WERI-Rb-1 (cell line): Measurements from ENCODE around the gene RBM5.

ENCODE experiments used
- DNase-seq: peaks from one replicate; pipeline ENCODE4 v3.0.0-alpha.2; 2020
- H3K27ac ChIP-seq: fragments of 250-450 bp; sonication (Bioruptor Pico); 2 replicates; pipeline ENCODE4 v1.5.1; 2020; ENCODE audit warnings: mild to moderate bottlenecking, moderate library complexity
- H3K27me3 ChIP-seq: fragments of 250-450 bp; sonication (Bioruptor Pico); 2 replicates; pipeline ENCODE4 v1.5.1; 2021; ENCODE audit warnings: mild to moderate bottlenecking, low read depth, moderate library complexity; ENCODE audit not compliant: insufficient read depth, severe bottlenecking
- H3K36me3 ChIP-seq: fragments of 250-450 bp; sonication (Bioruptor Pico); 2 replicates; pipeline ENCODE4 v1.5.1; 2020; ENCODE audit warnings: mild to moderate bottlenecking, moderate library complexity
- H3K4me3 ChIP-seq: 2 replicates; pipeline ENCODE4 v1.5.1; 2011; ENCODE audit warnings: low read depth, mild to moderate bottlenecking, control low read depth, low read length
- H3K9me3 ChIP-seq: fragments of 250-450 bp; sonication (Bioruptor Pico); 2 replicates; pipeline ENCODE4 v1.5.1; 2021; ENCODE audit warnings: mild to moderate bottlenecking, moderate library complexity; ENCODE audit not compliant: severe bottlenecking
- CTCF ChIP-seq: IDR thresholded peaks from 2 replicates; pipeline ENCODE4 v1.5.1; 2011; ENCODE audit warnings: low read depth, mild to moderate bottlenecking, control low read depth, inconsistent platforms, low read length

The RBM5 gene

GRCh38 chr3:50121072-50122032 is 32.6 kb downstream of the RBM5 start:
- peak; percentile 84 for TF ChIP-seq CTCF
- Histone ChIP-seq H3K4me3 (no peak overlapping the region), H3K27ac (peak overlapping the region; percentile 86), H3K27me3 (no peaks in the 10 kb centered on the region), H3K36me3 (peaks cover 50% of the 10 kb centered on the region), H3K9me3 (no peaks in the 10 kb centered on the region)
- peak; percentile 87 for DNase-seq

- Histone ChIP-seq H3K36me3 (peaks cover 43% of the 10 kb centered on the region), H3K4me3 (no peak overlapping the region), H3K27ac (peak overlapping the region; percentile 86), H3K27me3 (no peaks in the 10 kb centered on the region), H3K9me3 (no peaks in the 10 kb centered on the region)
- DNase-seq: peak; percentile 63
- peak; percentile 41 for TF ChIP-seq CTCF
These were observed 33.4 kb downstream of the RBM5 start for GRCh38 chr3:50122071-50122470.

GRCh38 chr3:50122661-50123391 is 34.1 kb downstream of the RBM5 start:
- DNase-seq: no peak
- TF ChIP-seq CTCF: 0 out of 2 replicates have a peak, but pooled peaks have one; percentile 19
- no peak overlapping the region for H3K4me3 ChIP-seq
- H3K36me3 ChIP-seq: peaks cover 35% of the 10 kb centered on the region
- no peaks in the 10 kb centered on the region for H3K9me3 ChIP-seq
- no peaks in the 10 kb centered on the region for H3K27me3 ChIP-seq
- peak overlapping the region; percentile 86 for H3K27ac ChIP-seq

- no peak for TF ChIP-seq CTCF
- Histone ChIP-seq H3K27ac (peak overlapping the region; percentile 86), H3K27me3 (no peaks in the 10 kb centered on the region), H3K9me3 (no peaks in the 10 kb centered on the region), H3K4me3 (no peak overlapping the region), H3K36me3 (peaks cover 28% of the 10 kb centered on the region)
- DNase-seq: no peak
These were observed 34.8 kb downstream of the RBM5 start for GRCh38 chr3:50123394-50124051.

- TF ChIP-seq CTCF: no peak
- Histone ChIP-seq H3K36me3 (peaks cover 21% of the 10 kb centered on the region), H3K4me3 (no peak overlapping the region), H3K9me3 (no peaks in the 10 kb centered on the region), H3K27me3 (no peaks in the 10 kb centered on the region), H3K27ac (peak overlapping the region; percentile 86)
- DNase-seq: peak; percentile 78
These were observed 35.5 kb downstream of the RBM5 start for GRCh38 chr3:50124052-50124799.
